Activated CD8-positive, alpha-beta memory T cell treated with anti-CD3 and anti-CD28 coated beads for 4 hours (primary cell): ENCODE data around the gene COL4A4.

Experiments
- DNase-seq, 2 donors: peaks; one replicate each; pipeline ENCODE4 v3.0.0-alpha.2; 2020; ENCODE audit warnings: low read depth in 2 of 2

COL4A4 gene

GRCh38 chr2:227161947-227162346, 2.1 kb downstream of the COL4A4 start:
- no peak for DNase-seq

DNA sequence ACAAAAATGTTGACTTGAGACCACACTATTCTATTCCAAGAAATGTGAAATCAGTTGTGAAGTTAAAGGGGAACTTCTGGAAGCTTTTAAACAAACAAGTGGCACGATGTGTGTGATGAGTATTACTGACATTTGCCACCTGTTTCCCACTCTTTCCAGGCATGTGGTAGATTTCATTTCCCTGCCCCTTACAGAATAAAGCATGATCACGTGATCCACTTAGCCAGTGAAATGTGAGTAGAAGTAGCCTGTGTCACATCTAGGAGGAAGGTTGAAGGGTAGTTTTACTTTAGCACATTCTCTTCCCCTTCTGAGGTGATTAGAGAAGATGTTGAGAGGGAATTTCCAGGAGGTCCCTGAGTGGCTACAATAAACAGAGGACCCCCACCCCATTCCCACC, 3.8 kb downstream of the COL4A4 start:
- no peak for DNase-seq

GRCh38 chr2:227154986-227155774, 8.8 kb downstream of the COL4A4 start:
- DNase-seq, result no peak

- DNase-seq, result no peak
These were observed 10.1 kb downstream of the COL4A4 start for GRCh38 chr2:227153758-227154486.

DNA sequence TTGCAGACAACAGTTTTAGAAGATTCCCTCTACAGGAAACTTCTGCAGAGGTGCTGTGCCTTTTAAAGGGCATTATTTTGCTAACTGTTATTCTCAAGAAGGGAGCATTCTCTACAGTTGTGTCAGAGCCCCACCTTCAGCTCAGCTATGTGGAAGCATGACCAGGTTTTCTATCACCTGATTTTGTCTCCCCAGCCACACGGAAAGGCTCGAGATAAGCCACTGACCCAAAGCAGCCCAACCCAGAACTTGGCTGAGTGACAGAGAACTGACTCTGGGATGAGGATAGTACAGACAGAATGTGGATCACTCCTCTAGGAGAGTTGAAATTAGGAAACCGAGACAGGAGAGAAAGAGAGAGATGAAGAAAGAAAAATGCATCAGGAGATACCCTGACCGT, 10.7 kb downstream of the COL4A4 start:
- no peak for DNase-seq

- no peak for DNase-seq
These were observed 11.8 kb downstream of the COL4A4 start for GRCh38 chr2:227152093-227152766.

GRCh38 chr2:227150222-227150936, 13.6 kb downstream of the COL4A4 start:
- DNase-seq, result no peak

DNA sequence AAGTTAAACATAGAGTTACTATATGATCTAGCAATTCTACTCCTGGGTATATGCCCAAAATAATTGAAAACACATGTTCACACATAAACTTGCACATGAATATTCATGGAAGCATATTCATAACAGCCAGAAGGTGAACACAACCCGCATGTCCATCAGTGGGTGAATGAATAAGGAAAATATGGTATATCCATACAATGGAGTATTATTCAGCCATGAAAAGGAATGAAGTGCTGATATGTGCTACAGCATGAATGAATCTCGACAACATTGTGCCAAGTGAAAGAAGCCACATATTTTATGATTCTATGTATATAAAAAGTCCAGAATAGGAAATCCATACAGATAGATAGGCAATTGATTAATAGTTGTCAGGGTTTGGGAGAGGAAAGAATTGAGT, 15.9 kb downstream of the COL4A4 start:
- no peak for DNase-seq

GRCh38 chr2:227147023-227147422, 17.0 kb downstream of the COL4A4 start:
- no peak for DNase-seq

DNA sequence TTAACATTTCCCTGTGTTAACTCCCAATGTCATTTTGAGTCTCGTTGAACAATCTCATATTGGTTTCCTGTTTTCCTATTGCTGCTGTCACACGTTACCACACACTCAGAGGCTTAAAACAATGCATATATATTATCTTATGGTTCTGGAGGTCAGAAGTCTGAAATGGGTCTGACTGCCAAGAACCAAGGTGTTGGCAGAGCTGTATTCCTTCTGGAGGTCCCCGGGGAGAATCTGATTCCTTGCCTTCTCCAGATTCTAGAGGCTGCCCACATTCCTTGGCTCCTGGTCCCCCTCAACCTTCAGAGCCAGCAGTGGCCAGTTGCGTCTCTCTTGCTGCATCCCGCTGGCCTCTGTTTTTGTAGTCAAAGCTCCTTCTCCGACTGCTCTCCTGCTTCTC, 17.5 kb downstream of the COL4A4 start:
- no peak for DNase-seq

DNA sequence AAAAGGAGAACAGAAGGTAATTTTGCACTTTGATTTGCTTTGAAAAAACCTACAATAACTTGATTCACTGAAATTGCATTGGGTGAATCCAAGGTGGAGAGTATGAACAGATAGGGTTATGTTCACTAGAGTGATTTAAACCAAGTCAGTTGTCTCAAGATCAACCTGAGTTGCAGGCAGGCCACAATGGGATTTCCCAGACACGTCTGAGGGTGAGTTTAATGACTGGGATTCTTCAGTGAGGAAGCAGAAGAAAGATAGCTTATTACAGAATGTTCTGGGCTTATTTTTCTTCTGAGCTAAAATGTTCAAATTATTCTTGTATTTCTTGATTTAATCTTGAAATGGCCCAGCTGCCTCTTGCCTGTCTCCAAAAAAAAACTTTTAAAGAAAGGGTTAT, 20.1 kb downstream of the COL4A4 start:
- no peak for DNase-seq

DNA sequence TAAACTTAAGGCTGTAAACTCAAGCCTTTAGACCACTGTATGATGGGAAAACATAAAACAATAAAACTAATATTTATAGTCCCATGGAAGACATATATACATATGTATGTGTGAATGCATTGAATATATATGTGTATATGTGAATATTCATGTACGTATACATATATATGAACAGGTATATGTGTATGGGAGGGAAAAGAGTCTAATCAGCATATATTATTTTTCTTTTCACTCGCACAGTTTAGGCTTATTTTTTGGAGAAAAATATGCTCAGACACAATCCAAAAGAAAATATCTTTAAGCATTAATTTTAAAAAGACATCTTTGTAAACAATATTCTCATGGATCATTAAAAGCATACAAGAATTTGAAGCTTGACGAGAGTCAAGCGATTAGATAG, 22.7 kb downstream of the COL4A4 start:
- no peak for DNase-seq

- no peak for DNase-seq
These were observed 29.4 kb downstream of the COL4A4 start for GRCh38 chr2:227134591-227134990.

- DNase-seq, result no peak
These were observed 31.0 kb downstream of the COL4A4 start for GRCh38 chr2:227132986-227133385.

GRCh38 chr2:227130636-227131035, 33.4 kb downstream of the COL4A4 start:
- no peak for DNase-seq

- DNase-seq, result no peak
These were observed 36.8 kb downstream of the COL4A4 start for GRCh38 chr2:227127201-227127600.

DNA sequence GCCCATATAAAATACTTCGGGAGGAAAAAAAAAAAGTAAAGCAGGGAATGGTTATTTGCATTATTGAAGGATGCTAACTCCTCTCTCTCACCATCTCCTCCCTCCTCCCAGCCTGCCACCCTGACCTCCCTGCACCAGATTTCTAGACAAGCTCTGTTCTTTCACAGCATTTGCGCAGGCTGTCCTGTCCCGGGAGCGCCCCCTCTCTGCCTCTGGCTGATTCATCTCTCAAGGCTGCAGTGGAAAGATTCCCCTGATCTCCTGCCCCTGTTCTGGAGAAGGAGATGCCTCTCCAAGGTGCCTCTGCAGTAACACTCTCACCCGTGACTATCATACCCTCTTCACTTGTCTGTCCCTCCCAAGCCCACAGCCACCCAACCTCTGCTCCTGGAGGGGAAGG, 38.5 kb downstream of the COL4A4 start:
- DNase-seq, result no peak

DNA sequence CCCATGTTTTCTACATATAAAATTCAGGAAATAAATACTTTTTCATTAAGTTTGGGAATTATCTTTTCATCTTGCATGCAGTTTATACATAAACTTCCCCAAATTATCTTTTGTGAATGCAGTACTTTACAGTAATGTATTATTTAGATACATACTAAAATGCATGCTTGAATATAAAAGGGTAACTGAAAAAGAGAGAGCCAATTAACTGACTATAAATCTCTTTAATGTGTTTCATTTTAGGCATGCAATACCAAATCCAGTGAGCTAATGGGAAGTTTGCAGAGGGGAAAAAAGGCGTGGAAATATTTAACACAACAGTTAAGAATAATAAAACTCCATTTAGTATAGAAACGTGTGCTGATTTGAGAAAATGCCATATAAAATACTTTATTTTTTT, 39.2 kb downstream of the COL4A4 start:
- DNase-seq, result no peak

GRCh38 chr2:227123697-227124096, 40.3 kb downstream of the COL4A4 start:
- DNase-seq, result no peak

DNA sequence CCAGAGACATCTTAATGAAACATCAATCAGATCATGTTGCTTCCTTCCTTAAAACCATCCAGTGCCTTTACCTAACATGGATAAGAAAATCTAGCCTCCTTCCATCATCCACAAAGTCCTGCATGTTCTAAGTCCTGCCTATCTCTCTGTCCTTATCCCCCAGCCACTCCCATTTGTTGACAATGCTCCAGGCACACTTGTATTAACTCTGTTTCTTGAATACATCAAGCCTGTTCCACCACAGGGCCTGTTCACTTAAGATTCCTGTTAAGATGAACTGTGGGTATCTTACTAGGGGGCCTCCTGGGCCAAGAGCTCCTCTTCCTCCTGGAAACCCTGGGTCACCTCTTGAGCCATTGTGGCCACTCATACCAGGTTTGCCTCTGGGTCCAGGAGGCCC, 45.7 kb downstream of the COL4A4 start:
- DNase-seq, result no peak

DNA sequence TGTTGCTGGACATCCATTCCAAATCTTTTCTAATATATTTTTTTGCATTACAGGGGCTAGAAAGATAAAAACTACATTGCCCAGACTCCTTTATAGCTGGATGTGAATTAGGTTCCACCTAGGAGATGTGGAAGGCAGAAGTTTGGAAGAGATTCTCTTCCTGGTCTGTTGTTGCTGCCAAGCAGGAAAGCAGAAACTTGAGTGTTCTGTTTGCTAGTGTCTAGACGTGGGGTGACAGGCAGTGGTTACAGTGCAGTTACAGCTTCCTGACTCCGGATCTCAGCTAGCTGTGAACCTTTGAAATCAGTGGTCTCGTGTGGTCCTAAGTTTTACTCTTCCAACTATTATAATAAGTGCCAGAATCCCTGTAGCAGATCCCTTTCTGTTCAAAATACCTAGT, 46.2 kb downstream of the COL4A4 start:
- no peak for DNase-seq

DNA sequence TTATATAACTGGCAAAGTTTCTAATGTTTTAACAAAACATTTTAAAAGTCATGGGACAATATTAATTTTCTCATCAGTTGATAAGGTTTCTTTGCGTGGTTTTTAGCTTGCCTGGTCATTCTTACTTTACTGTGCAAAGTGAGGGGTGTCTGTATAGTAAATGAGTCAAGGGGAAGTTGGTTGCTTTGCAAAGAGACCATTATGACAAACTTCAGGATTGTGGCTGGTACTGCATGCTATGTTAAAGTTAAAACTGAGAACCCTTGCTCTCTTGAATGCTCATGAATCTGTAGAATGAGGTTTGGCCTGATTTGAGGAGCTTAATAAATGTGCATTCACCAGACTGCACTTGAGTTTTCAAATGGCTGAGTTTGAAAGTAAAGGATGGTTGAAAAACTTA, 47.0 kb downstream of the COL4A4 start:
- DNase-seq, result no peak
